Measurements from ENCODE around the gene TP53TG3E.
"Not testable (repeated sequence)": the region's sequence is repeated elsewhere in the genome, so short reads cannot be mapped to it uniquely, and the experiment has no call there.

Gene TP53TG3E, protein sequence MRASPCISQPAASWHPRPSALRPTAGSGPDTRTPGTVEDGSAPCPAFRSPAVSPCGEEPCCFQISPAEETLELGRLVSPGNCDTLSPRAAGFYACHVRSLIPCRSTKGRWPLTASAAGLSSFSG

DNA sequence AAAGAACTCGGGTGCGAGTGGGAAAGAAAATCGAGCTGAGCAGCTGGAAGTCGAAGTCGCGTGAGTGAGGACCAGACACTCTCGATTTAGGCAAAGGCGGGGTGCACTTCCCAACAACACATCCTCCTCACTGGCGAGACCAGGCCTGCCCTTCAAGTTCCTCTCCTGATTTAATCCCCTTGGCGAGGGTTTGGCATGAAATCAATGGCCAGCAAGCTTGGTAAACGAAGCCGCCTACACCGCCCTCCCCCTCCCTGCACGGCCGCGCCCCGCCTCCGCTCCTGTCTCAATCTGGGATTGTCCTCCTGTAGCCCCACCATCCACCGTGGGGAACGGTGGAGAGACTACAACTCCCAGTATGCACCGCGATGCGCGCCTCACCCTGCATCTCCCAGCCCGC, at the start of gene TP53TG3E:
Gene TP53TG3E (plus strand): TSS at position 301 of the 400 bp plus-strand sequence. CDS start 68 bp downstream, at position 369.
- DNase-seq, result not testable (repeated sequence)

DNA sequence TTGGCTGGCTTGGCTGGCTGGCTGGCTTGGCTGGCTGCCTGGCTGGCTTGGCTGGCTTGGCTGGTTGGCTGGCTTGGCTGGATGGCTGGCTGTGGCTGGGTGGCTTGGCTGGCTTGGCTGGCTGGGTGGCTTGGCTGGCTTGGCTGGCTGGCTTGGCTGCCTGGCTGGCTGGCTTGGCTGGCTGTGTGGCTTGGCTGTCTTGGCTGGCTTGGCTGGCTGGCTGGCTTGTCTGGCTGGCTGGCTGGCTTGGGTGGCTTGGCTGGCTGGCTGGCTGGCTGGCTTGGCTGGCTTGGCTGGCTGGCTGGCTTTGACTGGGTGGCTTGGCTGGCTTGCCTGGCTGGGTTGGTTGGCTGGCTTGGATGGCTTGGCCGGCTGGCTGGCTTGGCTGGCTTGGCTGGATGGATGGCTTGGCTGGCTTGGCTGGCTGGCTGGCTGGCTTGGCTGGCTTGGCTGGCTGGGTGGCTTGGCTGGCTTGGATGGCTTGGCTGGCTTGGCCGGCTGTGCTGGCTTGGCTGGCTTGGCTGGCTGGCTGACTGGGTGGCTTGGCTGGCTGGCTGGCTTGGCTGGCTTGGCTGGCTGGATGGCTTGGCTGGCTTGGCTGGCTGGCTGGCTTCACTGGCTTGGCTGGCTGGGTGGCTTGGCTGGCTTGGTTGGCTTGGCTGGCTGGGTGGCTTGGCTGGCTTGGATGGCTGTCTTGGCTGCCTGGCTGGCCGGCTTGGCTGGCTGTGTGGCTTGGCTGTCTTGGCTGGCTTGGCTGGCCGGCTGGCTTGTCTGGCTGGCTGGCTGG, 32.3 kb downstream of the TP53TG3E start:
- not testable (repeated sequence) for DNase-seq

DNA sequence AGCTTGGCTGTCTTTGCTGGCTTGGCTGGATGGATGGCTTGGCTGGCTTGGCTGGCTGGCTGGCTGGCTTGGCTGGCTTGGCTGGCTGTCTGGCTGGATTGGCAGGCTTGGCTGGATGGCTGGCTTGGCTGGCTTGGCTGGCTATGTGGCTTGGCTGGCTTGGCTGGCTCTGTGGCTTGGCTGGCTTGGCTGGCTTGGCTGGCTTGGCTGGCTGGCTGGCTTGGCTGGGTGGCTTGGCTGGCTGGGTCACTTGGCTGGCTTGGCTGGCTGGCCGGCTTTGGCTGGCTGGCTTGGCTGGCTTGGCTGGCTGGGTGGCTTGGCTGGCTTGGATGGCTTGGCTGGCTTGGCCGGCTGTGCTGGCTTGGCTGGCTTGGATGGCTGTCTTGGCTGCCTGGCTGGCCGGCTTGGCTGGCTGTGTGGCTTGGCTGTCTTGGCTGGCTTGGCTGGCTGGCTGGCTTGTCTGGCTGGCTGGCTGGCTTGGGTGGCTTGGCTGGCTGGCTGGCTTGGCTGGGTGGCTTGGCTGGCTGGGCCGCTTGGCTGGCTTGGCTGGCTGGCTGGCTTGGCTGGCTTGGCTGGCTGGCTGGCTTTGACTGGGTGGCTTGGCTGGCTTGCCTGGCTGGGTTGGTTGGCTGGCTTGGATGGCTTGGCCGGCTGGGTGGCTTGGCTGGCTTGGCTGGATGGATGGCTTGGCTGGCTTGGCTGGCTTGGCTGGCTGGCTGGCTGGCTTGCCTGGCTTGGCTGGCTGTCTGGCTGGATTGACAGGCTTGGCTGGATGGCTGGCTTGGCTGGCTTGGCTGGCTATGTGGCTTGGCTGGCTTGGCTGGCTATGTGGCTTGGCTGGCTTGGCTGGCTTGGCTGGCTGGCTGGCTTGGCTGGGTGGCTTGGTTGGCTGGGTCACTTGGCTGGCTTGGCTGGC, 33.8 kb downstream of the TP53TG3E start:
- not testable (repeated sequence) for DNase-seq

DNA sequence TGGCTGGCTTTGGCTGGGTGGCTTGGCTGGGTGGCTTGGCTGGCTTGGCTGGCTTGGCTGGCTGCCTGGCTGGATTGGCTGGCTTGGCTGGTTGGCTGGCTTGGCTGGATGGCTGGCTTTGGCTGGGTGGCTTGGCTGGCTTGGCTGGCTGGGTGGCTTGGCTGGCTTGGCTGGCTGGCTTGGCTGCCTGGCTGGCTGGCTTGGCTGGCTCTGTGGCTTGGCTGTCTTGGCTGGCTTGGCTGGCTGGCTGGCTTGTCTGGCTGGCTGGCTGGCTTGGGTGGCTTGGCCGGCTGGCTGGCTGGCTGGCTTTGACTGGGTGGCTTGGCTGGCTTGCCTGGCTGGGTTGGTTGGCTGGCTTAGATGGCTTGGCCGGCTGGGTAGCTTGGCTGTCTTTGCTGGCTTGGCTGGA, 34.4 kb downstream of the TP53TG3E start:
- DNase-seq, result not testable (repeated sequence)

DNA sequence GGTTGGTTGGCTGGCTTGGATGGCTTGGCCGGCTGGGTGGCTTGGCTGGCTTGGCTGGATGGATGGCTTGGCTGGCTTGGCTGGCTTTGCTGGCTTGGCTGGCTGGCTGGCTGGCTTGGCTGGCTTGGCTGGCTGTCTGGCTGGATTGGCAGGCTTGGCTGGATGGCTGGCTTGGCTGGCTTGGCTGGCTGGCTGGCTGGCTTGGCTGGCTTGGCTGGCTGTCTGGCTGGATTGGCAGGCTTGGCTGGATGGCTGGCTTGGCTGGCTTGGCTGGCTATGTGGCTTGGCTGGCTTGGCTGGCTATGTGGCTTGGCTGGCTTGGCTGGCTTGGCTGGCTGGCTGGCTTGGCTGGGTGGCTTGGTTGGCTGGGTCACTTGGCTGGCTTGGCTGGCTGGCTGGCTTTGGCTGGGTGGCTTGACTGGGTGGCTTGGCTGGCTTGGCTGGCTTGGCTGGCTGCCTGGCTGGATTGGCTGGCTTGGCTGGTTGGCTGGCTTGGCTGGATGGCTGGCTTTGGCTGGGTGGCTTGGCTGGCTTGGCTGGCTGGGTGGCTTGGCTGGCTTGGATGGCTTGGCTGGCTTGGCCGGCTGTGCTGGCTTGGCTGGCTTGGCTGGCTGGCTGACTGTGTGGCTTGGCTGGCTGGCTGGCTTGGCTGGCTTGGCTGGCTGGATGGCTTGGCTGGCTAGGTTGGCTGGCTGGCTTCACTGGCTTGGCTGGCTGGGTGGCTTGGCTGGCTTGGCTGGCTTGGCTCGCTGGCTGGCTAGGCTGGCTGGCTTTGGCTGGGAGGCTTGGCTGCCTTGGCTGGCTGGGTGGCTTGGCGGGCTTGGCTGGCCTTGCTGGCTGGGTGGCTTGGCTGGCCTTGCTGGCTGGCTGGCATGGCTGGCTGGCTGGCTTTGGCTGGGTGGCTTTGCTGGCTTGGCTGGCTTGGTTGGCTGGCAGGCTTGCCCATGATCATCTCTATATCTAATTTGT, 35.3 kb downstream of the TP53TG3E start:
- DNase-seq, result not testable (repeated sequence)
